Vagina (tissue), 2 donors: Measurements from ENCODE around the gene ATP6V1G2.

Experiments
- CTCF ChIP-seq, 3 experiments: fragments of 450-650 bp in 2 of 3; fragments of 200-600 bp in 1 of 3; sonication (generic) in 1 of 3; IDR thresholded peaks; one replicate each; pipeline ENCODE4 v1.5.1; 2017 to 2019; ENCODE audit warnings: antibody characterized with exemption in 3 of 3, mild to moderate bottlenecking in 2 of 3, moderate library complexity in 2 of 3
- POLR2A ChIP-seq, 2 donors: fragments of 450-650 bp; IDR thresholded peaks; one replicate each; pipeline ENCODE4 v1.6.1; 2017; ENCODE audit warnings: antibody characterized with exemption in 2 of 2, mild to moderate bottlenecking in 2 of 2, moderate library complexity in 2 of 2
- POLR2AphosphoS5 ChIP-seq, 2 donors: sonication (generic); formaldehyde crosslinking; IDR thresholded peaks; one replicate each; pipeline ENCODE4 v1.9.0; 2017; ENCODE audit warnings: antibody characterized with exemption in 2 of 2, mild to moderate bottlenecking in 2 of 2, low read depth in 1 of 2; ENCODE audit not compliant: insufficient read depth in 1 of 2

GRCh38 chr6:31587791-31588777, 41.7 kb upstream of the ATP6V1G2 start:
- TF ChIP-seq CTCF (IDR thresholded peaks at IDR 0.05) (no peak), POLR2A (IDR thresholded peaks at IDR 0.05) (no peak), POLR2AphosphoS5 (IDR thresholded peaks at IDR 0.05; ENCODE audit: insufficient read depth in 1 of 2, low read depth in 1 of 2) (no peak)
